Mucosa of descending colon (tissue), 3 donors: ENCODE measurements around the gene CPNE1. TPM values are rescaled to one million over a fixed set of nuclear protein-coding genes. Genes with fewer than 3 reads are reported as not detected.

Source experiments
- ATAC-seq: fragments of 200-7000 bp; cut with Tn5 transposase; one replicate; pipeline ENCODE4 v1.9.1; 2020; ENCODE audit warnings: mild to moderate bottlenecking, moderate library complexity
- DNase-seq, 3 donors: peaks; one replicate each; pipeline ENCODE4 v3.0.0-alpha.2; 2020
- H3K36me3 ChIP-seq: fragments of 200-600 bp; one replicate; pipeline ENCODE4 v1.8.0; 2021; ENCODE audit warnings: low read depth, mild to moderate bottlenecking
- H3K4me1 ChIP-seq: fragments of 200-600 bp; one replicate; pipeline ENCODE4 v1.8.0; 2021; ENCODE audit warnings: low read depth, mild to moderate bottlenecking
- H3K4me3 ChIP-seq: fragments of 200-600 bp; one replicate; pipeline ENCODE4 v1.8.0; 2021; ENCODE audit warnings: mild to moderate bottlenecking
- H3K9me3 ChIP-seq: fragments of 200-600 bp; one replicate; pipeline ENCODE4 v1.8.0; 2021; ENCODE audit warnings: mild to moderate bottlenecking
- CTCF ChIP-seq: fragments of 200-600 bp; IDR thresholded peaks from one replicate; pipeline ENCODE4 v1.8.0; 2022; ENCODE audit warnings: antibody characterized with exemption, mild to moderate bottlenecking
- intact Hi-C, 2 donors: fragments of 100-400 bp; cut with DNase I in 1 of 2; cut with micrococcal nuclease in 1 of 2; formaldehyde crosslinking; loops; one replicate each; pipeline versions ENCODE4 v1.11.0 to v1.11.1; 2022; cut with DNase I, micrococcal nuclease
- total RNA-seq, 3 donors: library from RNA; stranded (reverse); fragmentation: NEBNext Ultra II Directional in 2 of 3; extraction: Animal tissue kit (Norgen Biotek cat#: 25700) in 2 of 3; gene quantifications; one replicate each; pipeline versions ENCODE4 v1.2.1 to v1.2.4, GENCODE V29; 2021 to 2023
- donor health status: DM: no; HTN: no; CAD: no; lungs with moderate emphysema.
- donor health status: DM: no; HTN: no; CAD: no.
- donor health status: DM: no; HTN: yes; CAD: no.

The CPNE1 gene
- total RNA-seq, 3 donors from 2014 or later, result 117 to 188 (median 128) TPM

DNA sequence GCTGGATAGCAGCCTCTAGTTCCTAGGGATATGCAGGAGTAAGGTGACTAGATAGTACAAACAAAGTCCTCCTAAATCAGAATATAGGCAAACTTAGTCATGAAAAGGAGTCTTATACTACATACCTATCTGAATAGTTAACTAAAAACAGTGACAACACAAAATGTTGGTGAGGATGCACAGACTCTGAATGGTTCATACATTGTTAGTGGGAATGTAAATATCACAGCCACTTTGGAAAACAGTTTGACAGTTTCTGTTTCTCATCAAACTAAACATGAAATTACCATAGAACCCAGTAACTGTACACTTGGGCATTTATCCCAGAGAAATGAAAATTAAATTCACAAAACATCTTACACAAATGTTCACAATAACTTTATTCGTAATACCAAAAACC lies 17.3 kb upstream of the CPNE1 start:
- intact Hi-C loops, result no loop called here
- no peaks in the 10 kb centered on the region for H3K36me3 ChIP-seq
- DNase-seq (no peak), ATAC-seq (no peak)
- H3K4me1 ChIP-seq, result no peaks in the 10 kb centered on the region
- H3K9me3 ChIP-seq, result no peaks in the 10 kb centered on the region
- no peak overlapping the region for H3K4me3 ChIP-seq
- TF ChIP-seq CTCF, result no peak

DNA sequence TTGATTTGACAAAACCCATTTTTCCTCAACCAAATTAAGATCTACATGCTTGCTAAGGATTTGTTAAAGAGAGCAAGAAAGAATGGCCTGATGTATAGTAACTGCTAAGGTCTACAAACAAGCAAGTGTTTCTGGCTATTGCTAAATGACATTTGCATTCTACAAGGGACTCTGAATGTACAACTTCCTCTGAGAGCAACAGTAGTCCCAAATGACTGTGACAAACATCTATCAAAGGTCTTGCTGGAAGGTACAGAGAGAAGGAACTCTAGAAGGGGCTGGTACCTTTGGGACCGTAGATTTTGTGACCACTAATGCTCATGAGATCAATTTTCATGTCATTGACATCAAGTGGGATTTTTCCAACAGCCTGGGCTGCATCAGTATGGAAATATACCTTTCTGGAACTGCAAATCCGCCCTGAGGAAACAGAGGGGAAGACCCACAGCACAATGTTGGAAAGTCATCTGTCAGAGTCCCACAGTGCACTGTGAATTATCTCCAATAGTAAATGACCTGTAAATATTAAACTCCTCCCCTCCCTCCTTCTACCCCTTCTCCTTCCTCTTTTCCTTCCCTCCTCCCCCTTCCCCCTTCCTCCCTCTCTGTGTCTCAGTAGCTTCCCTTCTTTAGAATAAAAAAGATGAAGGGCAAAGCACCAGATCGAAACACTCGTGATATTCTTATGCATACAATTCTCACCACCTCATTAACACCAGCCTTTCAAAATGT lies 15.9 kb upstream of the CPNE1 start:
- ATAC-seq, result no peak
- no peaks in the 10 kb centered on the region for H3K36me3 ChIP-seq
- no peak for DNase-seq
- no peaks in the 10 kb centered on the region for H3K9me3 ChIP-seq
- no peaks in the 10 kb centered on the region for H3K4me1 ChIP-seq
- intact Hi-C loops, result no loop called here
- no peak for TF ChIP-seq CTCF
- H3K4me3 ChIP-seq, result no peak overlapping the region

GRCh38 chr20:35674921-35675320 lies 10.2 kb upstream of the CPNE1 start:
- no peak for TF ChIP-seq CTCF
- Histone ChIP-seq H3K4me1 (no peaks in the 10 kb centered on the region), H3K9me3 (no peaks in the 10 kb centered on the region), H3K36me3 (no peaks in the 10 kb centered on the region), H3K4me3 (no peak overlapping the region)
- ATAC-seq (no peak), DNase-seq (no peak)
- intact Hi-C loops, result no loop called here

GRCh38 chr20:35673884-35674283 lies 9.2 kb upstream of the CPNE1 start:
- ATAC-seq, result no peak
- Histone ChIP-seq H3K4me1 (no peaks in the 10 kb centered on the region), H3K36me3 (no peaks in the 10 kb centered on the region), H3K9me3 (no peaks in the 10 kb centered on the region), H3K4me3 (no peak overlapping the region)
- intact Hi-C loops, result no loop called here
- DNase-seq, result no peak
- TF ChIP-seq CTCF, result no peak

DNA sequence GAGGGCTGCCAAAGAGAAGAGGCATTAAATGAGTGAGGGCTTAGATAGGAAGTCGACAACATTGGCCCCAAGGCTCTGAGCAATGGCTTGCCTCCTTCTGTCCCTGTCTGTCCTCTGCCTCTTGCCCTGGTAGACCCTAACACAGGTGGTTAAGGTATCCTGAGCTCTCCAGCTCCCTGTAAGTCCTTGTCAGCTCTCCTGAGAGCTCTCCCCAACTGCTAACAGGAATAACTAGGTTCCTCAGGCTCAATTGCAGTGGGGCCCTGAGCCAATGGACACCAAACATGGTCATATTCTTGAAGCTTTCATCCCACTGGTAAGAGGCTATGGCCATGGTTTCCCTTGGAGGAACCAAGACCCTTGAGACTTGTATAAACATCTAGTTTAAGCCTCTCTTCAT lies 5.0 kb upstream of the CPNE1 start:
- TF ChIP-seq CTCF, result no peak
- ATAC-seq, result no peak
- Histone ChIP-seq H3K4me1 (no peaks in the 10 kb centered on the region), H3K4me3 (no peak overlapping the region), H3K9me3 (no peaks in the 10 kb centered on the region), H3K36me3 (no peaks in the 10 kb centered on the region)
- DNase-seq, result no peak
- intact Hi-C loops, result no loop called here

- no peaks in the 10 kb centered on the region for H3K9me3 ChIP-seq
- H3K4me1 ChIP-seq, result no peaks in the 10 kb centered on the region
- intact Hi-C loops, result no loop called here
- no peak for DNase-seq
- ATAC-seq, result no peak
- H3K36me3 ChIP-seq, result no peaks in the 10 kb centered on the region
- TF ChIP-seq CTCF, result no peak
- no peak overlapping the region for H3K4me3 ChIP-seq
These were observed 4.5 kb upstream of the CPNE1 start for GRCh38 chr20:35669221-35669620.
